Esophagus squamous epithelium (tissue), 4 donors: ENCODE measurements around the gene DNM1L.

ENCODE experiments used
- CTCF ChIP-seq, 6 experiments: fragments of 450-650 bp in 4 of 6; fragments of 200-600 bp in 2 of 6; sonication (generic) in 2 of 6; IDR thresholded peaks; one replicate each; pipeline ENCODE4 v1.5.1; 2016 to 2019; ENCODE audit warnings: antibody characterized with exemption in 6 of 6, mild to moderate bottlenecking in 4 of 6, moderate library complexity in 4 of 6
- POLR2A ChIP-seq, 4 donors: fragments of 450-650 bp; IDR thresholded peaks; one replicate each; pipeline ENCODE4 v1.6.1; 2017; ENCODE audit warnings: antibody characterized with exemption in 4 of 4, mild to moderate bottlenecking in 4 of 4, moderate library complexity in 3 of 4

GRCh38 chr12:32737715-32738114 is 58.6 kb downstream of the DNM1L start:
- no peak for TF ChIP-seq CTCF (IDR thresholded peaks at IDR 0.05)
- TF ChIP-seq POLR2A (IDR thresholded peaks at IDR 0.05), result no peak
